K562 (cell line): ENCODE measurements around the gene CARD11. TPM values are rescaled to one million over a fixed set of nuclear protein-coding genes. Genes with fewer than 3 reads are reported as not detected.

Source experiments
- ATAC-seq: fragments of 200-7000 bp; cut with Tn5 transposase; 3 replicates; pipeline ENCODE4 v1.9.1; 2020; ENCODE audit warnings: moderate library complexity
- BruUV-seq: library from RNA; stranded (reverse); fragments of 400-500 nt; replicated peaks from 2 replicates; lab custom pipeline; 2021; lab: Mats Ljungman, UMichigan
- CTCF ChIA-PET: fragments of 300-600 bp; formaldehyde crosslinking; extraction: SDS; loops from one replicate; lab custom pipeline; 2021; ENCODE audit warnings: low intra/inter-chr PET ratio; lab: Yijun Ruan, JAX
- POLR2A ChIA-PET: fragments of 300-600, 350-650 bp; sonication (Branson Sonifier 250); formaldehyde crosslinking; extraction: SDS; loops from one replicate; lab custom pipeline; 2021; ENCODE audit warnings: antibody characterized with exemption, inconsistent platforms; lab: Yijun Ruan, JAX
- DNase-seq, 4 experiments: peaks; one replicate each; pipeline versions ENCODE4 v3.0.0 to v3.0.0-alpha.2; 2011 to 2018; ENCODE audit warnings: low spot score in 3 of 4, mixed read lengths in 3 of 4; ENCODE audit errors: extremely low read depth in 1 of 4
- FAIRE-seq: peaks from 2 replicates; lab custom pipeline; 2011; peaks lifted over from hg19 to GRCh38; lab: Jason Lieb, UNC
- H2AFZ ChIP-seq: 2 replicates; pipeline ENCODE4 v1.6.0; 2011; ENCODE audit warnings: low read depth, low read length, control low read depth, inconsistent platforms
- H3K27ac ChIP-seq: fragments of 200-600 bp; 3 replicates; pipeline ENCODE4 v1.8.0; 2011; ENCODE audit warnings: low read depth, mild to moderate bottlenecking, control low read depth, inconsistent platforms, low read length, moderate library complexity, mixed read lengths; ENCODE audit errors: extremely low read depth
- H3K27me3 ChIP-seq, 2 experiments: fragments of 300-600 bp in 1 of 2; 2 replicates in 1 of 2; 3 replicates in 1 of 2; pipeline versions ENCODE4 v1.6.0 to v1.8.0; 2011; ENCODE audit warnings: inconsistent platforms in 2 of 2, low read length in 2 of 2, mild to moderate bottlenecking in 1 of 2, mixed read lengths in 1 of 2, moderate library complexity in 1 of 2; ENCODE audit not compliant: control insufficient read depth in 2 of 2, insufficient read depth in 2 of 2
- H3K36me3 ChIP-seq: fragments of 300-600 bp; 3 replicates; pipeline ENCODE4 v1.8.0; 2011; ENCODE audit warnings: mild to moderate bottlenecking, low read length, inconsistent platforms; ENCODE audit not compliant: control insufficient read depth, insufficient read depth
- H3K4me1 ChIP-seq, 2 experiments: fragments of 200-600 bp in 1 of 2; replicated peaks in 1 of 2; 2 replicates in 1 of 2; 3 replicates in 1 of 2; pipeline versions ENCODE4 v1.5.1 to v1.8.0; 2011; ENCODE audit warnings: inconsistent platforms in 2 of 2, low read length in 2 of 2, mild to moderate bottlenecking in 1 of 2, mixed read lengths in 1 of 2, moderate library complexity in 1 of 2; ENCODE audit not compliant: control insufficient read depth in 2 of 2, insufficient read depth in 2 of 2
- H3K4me2 ChIP-seq: 2 replicates; pipeline ENCODE4 v1.6.1; 2011; ENCODE audit warnings: low read length, control low read depth, inconsistent platforms, mixed read lengths; ENCODE audit not compliant: insufficient read depth
- H3K4me3 ChIP-seq: fragments of 200-600 bp; sonication (generic), shearing (Covaris generic); 2 replicates; pipeline ENCODE4 v1.5.1; 2016; ENCODE audit warnings: control low read depth, inconsistent platforms
- H3K79me2 ChIP-seq: fragments of 200-600 bp; 3 replicates; pipeline ENCODE4 v1.8.0; 2011; ENCODE audit warnings: low read length, inconsistent platforms; ENCODE audit not compliant: control insufficient read depth, insufficient read depth
- H3K9ac ChIP-seq, 2 experiments: 2 replicates each; pipeline versions ENCODE4 v1.6.0 to v1.6.1; 2011; ENCODE audit warnings: low read depth in 2 of 2, low read length in 2 of 2, control low read depth in 1 of 2, inconsistent platforms in 1 of 2, mild to moderate bottlenecking in 1 of 2, mixed read lengths in 1 of 2; ENCODE audit not compliant: insufficient read depth in 1 of 2
- H3K9me1 ChIP-seq: one replicate; pipeline ENCODE4 v1.6.0; 2011; ENCODE audit warnings: inconsistent platforms, mild to moderate bottlenecking, low read length, moderate library complexity; ENCODE audit not compliant: control insufficient read depth, insufficient read depth
- H3K9me3 ChIP-seq: replicated peaks from 2 replicates; pipeline ENCODE4 v1.5.1; 2011; ENCODE audit warnings: low read depth, low read length, inconsistent platforms; ENCODE audit not compliant: control insufficient read depth, insufficient read depth
- H4K20me1 ChIP-seq: replicated peaks from 2 replicates; pipeline ENCODE4 v1.6.1; 2011; ENCODE audit warnings: low read length, inconsistent platforms, mixed read lengths; ENCODE audit not compliant: control insufficient read depth, insufficient read depth
- GABPB1 ChIP-seq: sonication (generic); formaldehyde crosslinking; IDR thresholded peaks from 2 replicates; pipeline ENCODE4 v1.8.0; 2022; ENCODE audit warnings: mild to moderate bottlenecking, missing genetic modification reagents
- NFIC ChIP-seq: fragments of 450-650 bp; IDR thresholded peaks from 2 replicates; pipeline ENCODE4 v1.6.1; 2017; ENCODE audit warnings: mild to moderate bottlenecking, inconsistent platforms
- PKNOX1 ChIP-seq: fragments of 450-650 bp; IDR thresholded peaks from 2 replicates; pipeline ENCODE4 v1.6.1; 2016
- TCF7L2 ChIP-seq: fragments of 150-350 bp; IDR thresholded peaks from 2 replicates; pipeline ENCODE4 v1.6.1; 2016; ENCODE audit warnings: low read depth, mild to moderate bottlenecking, low read length, moderate library complexity
- ZNF696 ChIP-seq: fragments of 250-450 bp; sonication (Bioruptor Pico); conservative IDR thresholded peaks from 2 replicates; pipeline ENCODE4 v1.4.0; 2020; ENCODE audit warnings: mild to moderate bottlenecking, moderate library complexity
- WGBS: fragments of 100-300 bp; shearing (Covaris generic); methylation state at CpG from one replicate; pipeline ENCODE4 v1.1.6; 2016; ENCODE audit warnings: low coverage, mixed read lengths; ENCODE audit not compliant: insufficient coverage; ENCODE audit errors: missing lambda C conversion rate; 5-methylcytosine and 5-hydroxymethylcytosine counted together
- in situ Hi-C: fragments of 300-500 bp; cut with MboI; formaldehyde crosslinking; loops from 4 replicates; pipeline ENCODE4 v1.15.0; 2018; ENCODE audit warnings: inconsistent platforms, mixed read lengths
- intact Hi-C: fragments of 100-400 bp; cut with micrococcal nuclease; formaldehyde crosslinking; loops from 2 replicates; pipeline ENCODE4 v1.14.2; 2022
- polyA plus RNA-seq, 8 experiments: library from polyadenylated mRNA; depleted of rRNA in 4 of 8; stranded (reverse) in 5 of 8; unstranded in 3 of 8; fragments of >200 nt; fragmentation: Nextera tagmentation in 2 of 8; fragmentation: Illumina TruSeq in 1 of 8; extraction: Ambion mirVana in 2 of 8; extraction: Trizol in 1 of 8; gene quantifications; 2 replicates each; pipeline versions ENCODE4 v1.2.1 to v1.2.3, GENCODE V29; 2011 to 2014; ENCODE audit warnings: inconsistent platforms in 1 of 8, missing spikeins in 1 of 8
- total RNA-seq, 7 experiments: library from RNA; depleted of rRNA in 6 of 7; stranded (reverse); fragments of >200 nt in 6 of 7; fragmentation: Illumina TruSeq in 2 of 7; extraction: Trizol in 2 of 7; gene quantifications; 2 replicates each; pipeline versions ENCODE4 v1.2.1 to v1.2.3, GENCODE V29; 2011 to 2021; ENCODE audit warnings: low replicate concordance in 1 of 7

Gene CARD11
- total and polyA plus RNA-seq, 9 of the 15 experiments (the other 6 are each of a cell fraction or from before 2014, with no cell fraction given): 0.07 to 12.8 (median 5.7) TPM

GRCh38 chr7:2873146-2873545 lies 170.5 kb downstream of the CARD11 start:
- WGBS: 2% methylated on average over 10 of the region's 10 CpGs
- intact Hi-C loops: no loop called here
- Histone ChIP-seq H3K9me3 (no peaks in the 10 kb centered on the region), H3K4me1 (peaks cover 0 to 17% of the 10 kb centered on the region in 2 experiments; a peak in 2 of 5 replicates), H2AFZ (no peak overlapping the region), H3K27ac (no peak overlapping the region), H4K20me1 (peaks cover 9% of the 10 kb centered on the region), H3K9ac (no peak overlapping the region), H3K27me3 (peaks cover 18 to 66% of the 10 kb centered on the region in 2 experiments), H3K36me3 (no peaks in the 10 kb centered on the region), H3K4me2 (no peak overlapping the region)
- no TSS peak for BruUV-seq
- no peak for ATAC-seq
- ChIA-PET POLR2A (no interaction called here), CTCF (no interaction called here)
- TF ChIP-seq PKNOX1 (0 out of 2 replicates have a peak, but pooled peaks have one; percentile 11), ZNF696 (CRISPR knock-in tag) (no peak), TCF7L2 (no peak), GABPB1 (CRISPR knock-in tag) (no peak), NFIC (peak; percentile 84)
- TF ChIP-seq, all 486 proteins: peak for 2
- FAIRE-seq (no peak), DNase-seq (peak in 2 of 4 experiments; percentile 8 to 18)
- no peaks in the 10 kb centered on the region for H3K79me2 ChIP-seq
- no peak overlapping the region for H3K4me3 ChIP-seq
- H3K9me1 ChIP-seq: no peaks in the 10 kb centered on the region
- in situ Hi-C loops: loop anchor here (25.0 kb wide), 1 partner anchor 1014 kb away; no protein-coding TSS in a partner anchor
